ENCODE measurements around the gene ATP9B.

The ATP9B gene

DNA sequence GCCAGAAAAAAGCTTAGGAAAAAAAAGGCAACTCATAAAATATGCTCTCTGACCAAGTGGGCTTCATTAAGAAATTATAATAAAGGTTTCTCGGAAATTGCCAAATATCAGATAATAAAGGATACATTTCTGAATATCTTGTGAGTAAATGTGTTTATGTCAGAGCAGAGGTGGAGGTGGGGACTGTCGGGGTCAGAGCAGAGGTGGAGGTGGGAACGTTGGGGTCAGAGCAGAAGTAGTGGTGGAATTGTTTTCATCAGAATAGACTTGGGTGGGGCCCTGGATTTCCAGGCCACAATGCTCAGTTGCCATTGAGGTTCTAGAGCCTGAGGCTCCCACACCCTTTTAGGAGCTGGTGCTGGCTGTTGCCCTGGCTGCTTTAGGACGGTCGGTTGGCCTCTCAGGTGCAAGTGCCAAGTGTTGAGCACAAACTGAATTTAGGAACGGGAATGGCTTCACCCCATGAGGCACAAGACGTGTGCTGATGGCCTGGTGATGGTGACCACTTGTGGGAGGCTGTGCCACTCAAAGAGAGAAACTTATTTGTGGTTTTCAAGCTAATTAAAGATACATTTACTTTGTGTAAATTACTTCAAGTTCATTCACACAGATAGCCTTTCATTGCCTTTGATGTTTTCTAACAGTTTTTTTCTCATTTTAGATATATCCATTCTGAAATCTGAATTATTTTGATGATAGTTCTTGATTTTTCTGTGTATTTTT is 131.5 kb downstream of the ATP9B start:
- DNase-seq (ENCODE audit: low read depth): no peak
- no peak overlapping the region for H3K4me3 ChIP-seq (ENCODE audit: low read depth, low read length)
- TF ChIP-seq CTCF (IDR thresholded peaks at IDR 0.05; ENCODE audit: control insufficient read depth, extremely low read depth, insufficient read depth): no peak

GRCh38 chr18:79203017-79203605 is 133.9 kb downstream of the ATP9B start:
- no peak overlapping the region for H3K4me3 ChIP-seq (ENCODE audit: low read depth, low read length)
- no peak for DNase-seq (ENCODE audit: low read depth)
- TF ChIP-seq CTCF (IDR thresholded peaks at IDR 0.05; ENCODE audit: control insufficient read depth, extremely low read depth, insufficient read depth): no peak

DNA sequence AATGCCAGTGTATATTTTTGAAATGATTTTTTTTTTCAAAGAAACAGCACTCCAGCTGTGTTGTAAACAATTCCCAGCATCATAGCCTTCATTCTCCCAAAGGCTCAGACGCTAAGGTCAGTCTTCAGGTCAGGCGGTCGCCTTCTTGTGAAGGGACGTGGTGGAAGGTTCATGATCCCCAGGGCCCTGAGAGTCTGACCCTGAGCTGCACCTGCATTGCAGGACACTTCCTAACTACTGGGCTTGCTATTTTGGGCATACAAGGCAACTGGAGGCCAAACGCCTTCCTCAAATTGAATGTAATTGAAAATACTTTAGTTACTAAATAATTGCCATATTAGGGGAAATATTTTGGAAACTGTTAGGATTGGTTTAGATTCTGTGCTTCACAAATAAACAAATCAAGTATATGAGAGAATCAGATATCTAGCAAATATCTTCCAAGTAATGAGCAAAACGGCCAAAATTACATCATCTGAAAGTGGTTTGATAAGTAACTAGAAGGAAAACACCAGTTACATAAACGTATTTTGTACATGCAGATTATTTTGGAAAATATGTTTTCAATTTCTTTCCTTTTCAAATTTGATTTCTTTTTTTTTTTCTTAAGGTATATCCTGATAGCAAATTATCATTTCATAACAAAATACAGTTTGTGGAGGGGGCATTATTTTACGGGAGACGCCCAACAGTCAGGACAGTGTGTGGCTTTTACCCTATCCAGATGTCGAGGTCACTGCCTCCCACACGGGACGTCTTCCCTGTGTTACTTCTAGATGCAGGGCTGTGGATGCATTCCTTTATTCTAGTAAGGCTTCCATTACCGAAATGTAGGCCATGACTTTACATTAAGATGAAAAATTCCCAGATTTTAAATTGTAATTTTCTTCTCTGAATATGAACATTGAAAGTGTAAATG is 136.0 kb downstream of the ATP9B start:
- no peak for DNase-seq (ENCODE audit: low read depth)
- no peak for TF ChIP-seq CTCF (IDR thresholded peaks at IDR 0.05; ENCODE audit: control insufficient read depth, extremely low read depth, insufficient read depth)
- no peak overlapping the region for H3K4me3 ChIP-seq (ENCODE audit: low read depth, low read length)

GRCh38 chr18:79206444-79206843 is 137.2 kb downstream of the ATP9B start:
- no peak for DNase-seq (ENCODE audit: low read depth)
- TF ChIP-seq CTCF (IDR thresholded peaks at IDR 0.05; ENCODE audit: control insufficient read depth, extremely low read depth, insufficient read depth): no peak
- H3K4me3 ChIP-seq (ENCODE audit: low read depth, low read length): no peak overlapping the region

- no peak for DNase-seq (ENCODE audit: low read depth)
- TF ChIP-seq CTCF (IDR thresholded peaks at IDR 0.05; ENCODE audit: control insufficient read depth, extremely low read depth, insufficient read depth): no peak
- no peak overlapping the region for H3K4me3 ChIP-seq (ENCODE audit: low read depth, low read length)
These were observed 139.7 kb downstream of the ATP9B start for GRCh38 chr18:79208906-79209305.

DNA sequence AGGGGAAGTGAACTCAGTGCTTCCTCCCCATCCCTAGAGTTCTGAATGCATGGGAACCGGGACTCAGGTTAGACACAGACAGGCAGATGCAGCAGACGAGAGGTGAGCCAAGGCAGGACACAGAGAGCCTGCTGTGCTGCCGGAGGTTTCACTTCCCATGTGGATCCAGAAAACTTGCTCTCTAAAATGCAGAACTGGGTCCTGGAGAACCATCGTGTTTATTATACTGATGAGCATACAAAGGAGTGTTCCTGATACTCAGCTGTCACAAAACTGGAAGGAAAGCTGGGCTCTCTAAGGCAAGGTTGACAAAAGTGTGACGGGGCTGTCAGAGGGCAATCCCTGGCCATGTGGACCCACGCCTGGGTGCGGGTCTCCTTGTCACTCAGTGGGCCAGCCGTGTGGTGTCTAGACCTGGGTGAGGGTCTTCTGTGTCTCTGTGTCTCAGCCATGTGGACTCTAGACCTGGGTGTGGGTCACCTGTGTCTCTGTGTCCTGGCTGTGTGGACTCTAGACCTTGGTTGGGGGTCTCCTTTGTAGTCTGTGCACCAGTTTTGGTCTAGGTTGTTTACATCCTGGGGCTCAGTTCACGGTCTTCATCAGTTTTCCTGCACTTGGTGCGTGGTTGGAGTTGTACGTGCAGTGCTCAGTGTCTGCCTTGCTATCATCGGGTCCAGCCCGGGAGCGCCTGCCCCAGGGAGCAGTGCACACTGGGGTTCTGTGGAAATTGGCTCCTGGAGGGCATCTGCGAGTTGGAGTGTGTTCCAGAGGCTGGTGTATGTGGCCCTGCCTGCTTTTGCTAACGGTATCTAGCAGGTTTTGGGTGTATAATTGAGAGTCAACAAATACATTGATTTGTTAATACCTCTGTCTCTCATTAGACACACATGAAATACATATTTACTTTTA is 141.1 kb downstream of the ATP9B start:
- no peak for DNase-seq (ENCODE audit: low read depth)

More for the DNA sequence above, 141.1 kb downstream of the ATP9B start:
- no peak for TF ChIP-seq CTCF (IDR thresholded peaks at IDR 0.05; ENCODE audit: control insufficient read depth, extremely low read depth, insufficient read depth)
- no peak overlapping the region for H3K4me3 ChIP-seq (ENCODE audit: low read depth, low read length)

Measured in LNCaP clone FGC (cell line).